ENCODE results near the gene FAM210A.

- TF ChIP-seq POLR2AphosphoS5 (IDR thresholded peaks at IDR 0.05) (no peak), EP300 (IDR thresholded peaks at IDR 0.05) (no peak), CTCF (IDR thresholded peaks at IDR 0.05) (no peak)
Measured at GRCh38 chr18:13616041-13616440, 110.3 kb downstream of the FAM210A start.
